Activated T-cell treated with anti-CD3 and anti-CD28 coated beads for 48 hours (primary cell): ENCODE data around the gene PSMB3.
"Not testable (repeated sequence)": the region's sequence is repeated elsewhere in the genome, so short reads cannot be mapped to it uniquely, and the experiment has no call there.

Experiments
- DNase-seq: peaks from one replicate; pipeline ENCODE4 v3.0.0-alpha.2; 2020; ENCODE audit warnings: low read depth

Gene PSMB3

DNA sequence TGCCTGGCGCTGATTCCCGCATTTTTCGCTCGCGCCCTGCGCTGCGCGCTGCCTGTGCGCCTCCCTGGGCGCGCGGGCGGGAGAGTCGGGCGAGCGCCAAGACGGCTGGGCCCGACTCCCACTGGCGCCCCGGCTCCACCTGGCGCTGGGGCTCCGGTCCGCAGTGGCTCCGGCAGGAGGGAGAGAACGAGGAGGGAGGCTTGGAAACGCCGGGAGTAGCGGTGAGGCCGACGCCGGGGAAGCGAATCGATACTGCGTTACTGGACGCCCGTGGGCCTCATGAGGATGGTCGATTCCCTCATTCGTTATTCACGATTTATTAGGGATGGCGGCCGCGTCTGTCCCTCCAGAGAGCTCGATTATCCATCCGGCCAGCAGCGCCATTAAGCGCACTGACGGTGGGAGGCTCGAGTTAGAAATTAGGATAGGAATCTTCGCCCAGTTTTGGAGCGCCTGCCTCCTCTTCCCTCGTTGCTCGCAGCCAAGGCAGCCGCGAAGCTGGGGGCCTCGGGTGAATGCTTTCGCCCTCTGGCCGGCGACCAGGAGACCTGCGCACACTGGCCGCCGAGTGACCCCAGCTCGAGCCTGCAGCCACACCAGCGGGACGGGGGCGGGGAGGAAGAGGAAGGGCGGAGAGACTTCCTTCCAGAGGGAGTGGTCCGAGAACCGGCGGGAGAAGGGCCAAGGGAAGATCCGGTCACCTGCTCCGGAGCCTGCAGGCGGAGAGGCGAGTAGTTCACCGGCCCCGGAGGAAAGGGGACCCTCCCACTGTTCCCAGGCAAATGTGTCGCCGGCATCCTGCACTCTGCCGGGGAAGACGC, 3.1 kb upstream of the PSMB3 start:
- DNase-seq, result no peak

DNA sequence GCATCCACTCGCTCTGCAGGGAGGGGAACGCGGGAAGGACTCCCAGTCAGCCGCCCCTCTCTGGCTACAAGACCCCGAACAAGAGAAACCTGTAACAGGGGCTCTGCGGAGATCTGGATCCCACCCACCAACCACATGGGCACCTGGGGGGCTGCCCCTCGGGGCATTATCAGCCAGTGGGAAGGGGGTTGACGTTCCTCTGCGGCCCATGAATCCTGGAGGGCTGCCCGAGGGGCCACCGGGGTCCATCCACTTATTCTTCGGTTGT, 2.6 kb upstream of the PSMB3 start:
- DNase-seq, result no peak

DNA sequence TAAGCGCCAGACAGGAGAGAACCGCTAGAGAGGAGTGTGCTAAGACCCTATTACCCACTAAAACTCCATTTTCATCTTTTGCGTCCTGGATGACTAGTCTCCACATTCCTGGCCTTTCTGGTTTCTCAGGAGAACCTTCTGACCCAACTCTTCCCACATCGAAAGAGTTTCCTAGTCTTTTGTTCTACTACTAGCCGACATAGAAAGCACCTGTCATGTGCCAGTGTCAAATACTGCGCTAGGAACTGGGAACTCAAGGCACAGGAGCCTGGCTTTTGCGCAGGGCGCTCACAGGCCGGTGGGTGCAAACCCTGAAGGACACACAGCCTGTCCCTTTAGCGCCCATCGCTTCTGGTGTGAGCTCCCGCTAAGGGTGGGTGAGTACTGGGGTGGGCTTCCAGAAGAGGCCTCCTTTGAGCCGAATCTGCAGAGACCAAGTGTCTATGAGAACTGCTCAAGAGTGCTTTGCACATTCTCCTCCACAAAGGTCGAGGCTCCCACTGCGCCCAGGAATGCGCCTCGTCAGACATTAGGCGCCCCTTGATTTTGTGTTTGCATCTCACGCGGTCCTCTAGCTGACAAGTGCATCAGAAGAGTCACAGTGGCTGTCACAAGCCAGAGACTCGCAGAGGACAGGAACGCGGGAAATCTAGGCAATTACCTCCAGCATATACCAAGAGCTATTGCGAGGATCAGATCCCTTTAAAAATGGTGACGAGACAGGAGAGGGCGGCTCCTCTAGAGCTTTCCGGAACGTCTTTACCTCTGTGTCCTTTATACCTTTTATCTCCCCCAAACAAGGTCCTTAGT, 2.0 kb upstream of the PSMB3 start:
- no peak for DNase-seq

- no peak for DNase-seq
Observed at GRCh38 chr17:38751144-38751807, 1.3 kb upstream of the PSMB3 start.

DNA sequence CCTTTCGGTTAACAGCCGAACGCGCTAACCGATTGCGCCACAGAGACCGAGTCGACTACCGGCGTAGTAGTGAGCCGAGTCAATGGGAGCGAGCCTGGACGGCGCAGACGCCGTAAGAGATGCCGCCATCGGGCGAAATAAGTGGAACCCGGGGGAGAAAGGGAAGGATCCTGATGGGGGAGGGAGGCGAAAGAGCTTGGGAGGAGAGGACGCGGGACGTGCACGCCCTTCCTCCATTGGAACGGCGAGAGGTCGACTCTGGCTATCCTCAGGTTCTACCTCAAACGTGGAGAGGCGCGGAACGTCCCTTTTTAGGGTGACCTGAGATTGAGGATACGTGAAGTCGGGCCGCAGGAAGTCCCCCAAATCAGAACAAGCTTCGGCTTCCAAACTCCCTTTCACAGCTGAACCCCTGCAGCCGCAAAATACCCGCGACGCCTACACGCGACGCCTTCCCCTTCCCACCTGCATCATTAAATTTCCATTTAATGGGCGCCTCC, 683 bp upstream of the PSMB3 start:
- DNase-seq, result peak; percentile 83

DNA sequence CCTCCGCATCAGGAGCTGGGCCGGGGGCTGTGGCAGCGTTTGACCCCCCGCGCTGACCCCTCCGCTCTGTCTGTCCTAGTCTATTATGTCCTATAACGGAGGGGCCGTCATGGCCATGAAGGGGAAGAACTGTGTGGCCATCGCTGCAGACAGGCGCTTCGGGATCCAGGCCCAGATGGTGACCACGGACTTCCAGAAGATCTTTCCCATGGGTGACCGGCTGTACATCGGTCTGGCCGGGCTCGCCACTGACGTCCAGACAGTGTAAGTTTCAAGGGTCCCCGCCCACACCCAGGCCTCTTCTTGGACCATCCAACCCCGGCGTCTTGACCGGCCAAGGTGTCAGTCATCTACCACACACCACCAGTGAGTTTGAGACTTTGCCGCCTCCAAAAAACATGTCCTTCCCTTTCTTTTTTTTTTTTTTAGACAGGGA, 548 bp downstream of the PSMB3 start:
- DNase-seq, result no peak

- no peak for DNase-seq
Observed at GRCh38 chr17:38761612-38762011, 9.1 kb downstream of the PSMB3 start.

- DNase-seq, result no peak
Observed at GRCh38 chr17:38762231-38762630, 9.7 kb downstream of the PSMB3 start.

GRCh38 chr17:38766341-38766740, 13.8 kb downstream of the PSMB3 start:
- no peak for DNase-seq

DNA sequence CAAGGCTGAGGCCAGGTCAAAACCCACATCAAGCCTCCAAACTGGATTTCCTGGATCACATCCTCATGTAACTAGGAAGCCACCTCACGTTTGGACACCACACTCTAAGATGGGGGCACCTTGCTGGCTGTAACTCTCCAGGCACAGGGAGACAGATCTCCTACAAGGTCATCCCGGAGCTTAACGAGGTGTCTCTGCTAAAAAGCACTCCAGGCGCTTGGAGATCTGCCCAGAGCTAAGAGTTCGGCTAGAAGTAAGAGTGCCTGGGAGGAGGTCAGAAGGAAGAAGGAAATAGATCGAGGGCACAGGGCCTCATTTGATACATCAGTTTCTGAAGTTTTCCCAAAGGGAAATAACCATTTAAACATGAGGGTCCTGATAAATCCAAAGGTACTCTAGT, 15.9 kb downstream of the PSMB3 start:
- DNase-seq, result no peak

- no peak for DNase-seq
Observed at GRCh38 chr17:38773258-38773657, 20.7 kb downstream of the PSMB3 start.

GRCh38 chr17:38777641-38778250, 25.2 kb downstream of the PSMB3 start:
- no peak for DNase-seq

- no peak for DNase-seq
Observed at GRCh38 chr17:38779965-38780752, 27.6 kb downstream of the PSMB3 start.

DNA sequence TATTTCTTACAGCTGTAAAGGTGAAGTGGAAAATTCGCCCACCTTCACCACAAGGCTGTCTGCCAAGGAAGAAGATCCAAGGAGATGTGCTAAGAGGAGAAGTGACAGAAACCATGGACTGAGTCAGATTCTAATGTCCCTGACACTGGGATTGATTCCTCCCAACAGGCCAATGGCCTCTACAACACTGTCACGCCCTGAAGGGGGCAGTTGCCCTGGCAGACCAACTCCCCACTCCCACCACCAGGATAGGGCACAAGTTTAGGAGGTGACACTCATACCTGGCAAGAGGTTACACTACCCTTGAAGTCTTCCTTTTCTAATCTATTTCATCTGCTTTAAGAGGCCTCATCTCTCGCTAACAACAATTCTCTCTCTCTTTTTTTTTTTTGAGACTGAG, 30.7 kb downstream of the PSMB3 start:
- DNase-seq, result no peak

- no peak for DNase-seq
Observed at GRCh38 chr17:38786372-38786771, 33.8 kb downstream of the PSMB3 start.

DNA sequence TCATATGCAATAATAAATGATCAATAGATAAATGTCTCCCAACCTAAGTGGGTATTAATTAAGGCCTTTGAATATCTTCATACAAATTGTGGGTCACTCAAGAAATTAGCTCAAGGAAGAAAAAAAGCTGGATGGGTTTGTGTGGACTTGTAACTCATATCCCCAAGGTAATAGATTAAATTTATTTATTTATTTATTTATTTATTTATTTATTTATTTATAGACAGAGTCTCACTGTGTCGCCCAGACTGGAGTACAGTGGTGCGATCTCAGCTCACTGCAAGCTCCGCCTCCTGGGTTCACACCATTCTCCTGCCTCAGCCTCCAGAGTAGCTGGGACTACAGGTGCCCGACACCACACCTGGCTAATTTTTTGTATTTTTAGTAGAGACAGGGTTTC, 35.5 kb downstream of the PSMB3 start:
- not testable (repeated sequence) for DNase-seq

DNA sequence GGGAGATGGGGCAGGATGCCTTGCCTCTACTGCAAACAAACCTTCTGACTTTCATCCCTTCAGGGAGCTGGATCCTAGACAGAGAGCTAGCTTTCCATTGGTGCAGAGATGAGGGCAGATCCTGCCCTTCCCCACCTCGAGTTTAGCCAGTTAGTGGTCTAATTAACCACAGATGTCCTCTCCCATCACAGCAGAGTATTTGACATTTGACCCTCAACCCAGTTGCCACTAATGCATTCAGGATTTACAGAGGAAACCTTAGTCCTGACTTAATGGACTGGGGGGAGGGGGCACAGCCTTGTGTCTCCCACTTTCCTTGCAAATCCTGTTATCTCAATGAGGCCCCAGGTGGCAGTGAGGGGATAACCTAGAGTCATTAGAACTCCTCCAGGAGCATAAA, 36.6 kb downstream of the PSMB3 start:
- DNase-seq, result no peak

DNA sequence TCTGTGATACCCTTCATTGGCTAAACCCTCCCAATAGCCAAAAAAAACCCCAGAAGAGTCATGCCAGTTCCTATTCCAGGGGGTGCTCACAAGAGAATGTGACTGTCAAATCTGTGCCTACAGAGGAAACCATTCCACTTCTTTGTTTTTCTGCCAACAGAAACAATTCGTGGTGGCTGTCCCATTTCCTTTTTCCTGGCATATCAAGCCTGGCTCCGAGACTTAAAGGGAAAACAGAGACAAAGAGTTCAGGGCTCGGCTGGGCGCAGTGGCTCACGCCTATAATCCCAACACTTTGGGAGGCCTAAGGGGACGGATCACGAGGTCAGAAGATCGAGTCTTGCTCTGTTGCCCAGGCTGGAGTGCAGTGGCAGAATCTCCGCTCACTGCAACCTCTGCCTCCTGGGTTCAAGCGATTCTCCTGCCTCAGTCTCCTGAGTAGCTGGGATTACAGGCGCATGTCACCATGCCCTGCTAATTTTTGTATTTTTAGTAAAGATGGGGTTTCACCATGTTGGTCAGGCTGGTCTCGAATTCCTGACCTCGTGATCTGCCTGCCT, 37.7 kb downstream of the PSMB3 start:
- not testable (repeated sequence) for DNase-seq

GRCh38 chr17:38791162-38791561, 38.6 kb downstream of the PSMB3 start:
- no peak for DNase-seq

DNA sequence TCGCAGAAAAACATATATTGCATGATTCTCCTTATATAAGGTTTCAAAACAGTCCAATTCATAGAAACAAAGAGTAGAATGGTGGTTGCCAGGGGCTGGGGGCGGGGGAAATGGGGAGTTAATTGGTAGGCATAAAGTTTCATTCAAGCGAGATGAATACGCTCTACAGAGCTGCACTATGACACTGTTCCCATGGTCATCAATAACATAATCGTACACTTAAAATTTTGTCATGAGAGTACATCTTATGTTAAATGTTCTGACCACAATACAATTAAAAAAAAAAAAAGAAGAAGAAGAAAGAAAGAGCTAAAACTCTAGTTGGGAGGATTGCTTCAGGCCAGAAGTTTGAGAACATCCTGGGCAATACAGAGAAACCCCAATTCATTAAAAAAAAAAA, 41.7 kb downstream of the PSMB3 start:
- DNase-seq, result no peak

DNA sequence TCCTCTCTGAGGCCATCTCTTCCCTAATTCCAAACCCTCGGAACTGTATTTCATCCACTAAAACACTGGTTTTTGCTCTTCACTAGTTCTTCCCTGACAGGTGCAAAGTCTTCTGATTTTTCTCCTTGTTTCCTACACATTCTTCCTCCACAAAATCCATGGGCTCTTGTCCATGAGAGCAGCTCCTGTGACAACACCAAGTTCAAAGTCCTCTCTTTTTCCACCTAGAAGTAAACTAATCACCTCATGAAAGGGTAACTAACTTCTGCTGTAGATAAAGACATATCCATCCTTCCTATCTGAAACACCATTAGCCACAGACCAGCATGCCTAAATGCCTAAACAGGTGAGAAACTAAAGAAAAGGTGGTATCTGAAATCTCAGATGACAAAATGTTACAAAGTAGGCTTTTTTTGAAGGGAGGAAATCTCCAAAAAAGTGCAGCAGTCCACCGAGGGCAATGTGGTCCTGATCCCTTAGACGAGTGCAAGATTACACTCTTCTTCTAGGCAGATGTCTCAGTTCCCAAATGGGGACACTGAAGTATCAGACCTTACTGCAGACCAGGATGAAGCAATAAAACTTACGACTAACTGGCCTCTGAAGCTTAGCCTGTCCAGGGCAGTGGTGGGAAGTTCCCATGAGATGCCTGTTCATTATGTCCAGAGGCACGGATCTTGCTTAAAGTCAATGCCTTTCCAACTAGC, 44.1 kb downstream of the PSMB3 start:
- DNase-seq, result no peak
